NCI-H345 (cell line): ENCODE data around the gene TAF8.

ENCODE experiments used
- DNase-seq: peaks from one replicate; lab custom pipeline; 2025; lab: John Stamatoyannopoulos, UW

The TAF8 gene

GRCh38 chr6:42124223-42124836 is 74.0 kb downstream of the TAF8 start:
- DNase-seq = no peak

DNA sequence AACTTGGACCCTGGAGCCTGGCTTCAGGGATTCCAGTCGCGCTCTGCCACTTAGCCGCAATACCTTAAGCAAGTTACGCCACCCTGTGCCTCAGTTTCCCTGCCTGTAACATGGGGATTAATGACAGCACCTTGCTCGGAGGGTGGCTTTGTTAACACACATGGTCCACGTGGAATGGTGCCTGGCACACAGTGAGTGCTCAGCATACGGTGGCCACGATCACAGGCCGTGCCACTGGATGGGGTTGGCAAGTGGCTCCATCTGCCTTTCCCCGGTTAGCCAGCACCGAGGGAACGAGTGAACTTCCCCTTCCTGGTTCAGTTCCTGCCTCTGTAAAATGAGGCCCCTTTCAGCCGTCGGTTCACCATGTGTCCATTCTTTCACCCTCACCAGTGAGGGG is 74.9 kb downstream of the TAF8 start:
- DNase-seq = no peak

GRCh38 chr6:42125663-42126062 is 75.3 kb downstream of the TAF8 start:
- DNase-seq = no peak

DNA sequence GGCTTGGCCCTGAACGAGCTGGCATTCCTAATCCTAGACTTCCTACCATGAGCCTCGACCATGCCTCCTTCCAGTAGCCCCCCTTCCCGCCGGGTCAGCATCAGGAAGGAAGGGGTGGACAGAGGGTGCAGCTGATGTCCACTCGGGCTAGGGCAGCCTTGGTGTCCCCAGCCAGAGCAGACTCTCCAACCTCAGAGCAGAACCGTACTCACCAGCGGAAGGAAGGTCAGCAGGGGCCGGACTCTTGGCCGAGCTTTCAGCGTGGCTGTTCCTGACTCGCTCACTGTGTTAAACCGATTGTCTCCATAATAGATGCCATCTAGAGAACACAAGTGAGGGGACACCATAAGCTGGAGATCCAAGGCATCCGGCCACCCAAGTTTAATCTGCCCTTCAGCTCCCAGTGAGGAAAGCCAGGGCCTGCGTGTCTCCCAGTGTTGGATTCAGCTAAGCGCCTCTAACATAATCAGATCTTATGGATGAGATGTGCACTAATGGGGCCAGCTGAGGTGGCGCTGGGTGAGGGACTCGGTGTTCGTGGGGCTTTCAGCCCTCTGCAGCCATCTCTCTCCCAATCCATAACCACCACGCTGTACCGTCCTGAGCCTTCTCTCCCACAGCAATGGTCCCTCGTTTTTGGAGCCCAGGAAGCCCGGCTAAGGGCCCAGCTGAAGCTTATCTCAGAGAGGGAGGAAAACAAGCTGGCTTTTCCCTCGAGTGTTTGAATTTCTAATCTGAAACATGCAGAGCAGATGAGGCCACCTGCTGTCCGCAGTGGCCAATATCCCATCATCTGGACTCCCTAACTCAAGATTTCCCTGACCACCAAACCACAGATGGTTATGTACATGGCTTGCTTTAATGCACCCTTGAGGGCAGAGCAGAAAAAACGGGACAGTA is 78.4 kb downstream of the TAF8 start:
- DNase-seq = no peak

GRCh38 chr6:42129360-42129676 is 79.0 kb downstream of the TAF8 start:
- DNase-seq = no peak

DNA sequence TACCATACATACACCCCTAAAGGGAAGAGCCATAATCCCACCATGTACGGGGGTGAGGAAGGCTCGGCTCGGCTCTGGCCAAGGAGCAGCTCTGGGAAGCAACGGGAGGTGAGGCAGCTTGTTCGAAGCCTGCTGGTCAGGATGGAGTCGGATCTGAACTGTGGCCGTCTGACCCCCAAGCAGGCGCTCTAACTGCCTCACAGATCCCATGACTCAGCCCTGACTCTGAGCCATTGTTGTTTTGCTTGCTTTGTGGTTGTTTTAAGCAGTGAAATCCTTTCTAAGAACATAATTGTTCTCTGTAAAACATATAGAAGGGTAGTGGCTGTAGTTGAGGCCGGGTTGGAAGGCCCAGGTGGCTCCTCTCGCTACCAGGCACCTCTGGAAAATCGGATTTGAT is 81.2 kb downstream of the TAF8 start:
- DNase-seq = no peak

- DNase-seq = no peak
Measured at GRCh38 chr6:42133926-42134325, 83.6 kb downstream of the TAF8 start.

GRCh38 chr6:42135161-42135560 is 84.8 kb downstream of the TAF8 start:
- DNase-seq = no peak

DNA sequence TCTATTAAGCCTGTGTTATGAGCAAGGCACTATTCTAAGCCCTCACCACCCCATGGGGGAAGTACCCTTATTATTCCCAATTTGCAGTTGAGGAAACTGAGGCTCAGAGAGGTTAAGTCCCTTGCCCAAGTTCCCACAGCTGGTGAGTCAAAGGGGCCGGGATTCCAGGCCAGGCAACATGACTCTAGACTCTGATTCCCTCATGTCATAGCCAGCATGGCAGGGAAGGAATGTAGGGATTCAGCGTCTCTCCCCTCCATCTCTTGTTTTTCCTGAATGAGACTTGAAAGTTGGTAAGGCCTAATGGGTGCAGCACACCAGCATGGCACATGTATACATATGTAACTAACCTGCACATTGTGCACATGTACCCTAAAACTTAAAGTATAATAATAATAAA is 85.4 kb downstream of the TAF8 start:
- DNase-seq = no peak

GRCh38 chr6:42136508-42137193 is 86.3 kb downstream of the TAF8 start:
- no peak for DNase-seq
